Activated naive CD8-positive, alpha-beta T cell treated with anti-CD3 and anti-CD28 coated beads for 36 hours (primary cell): Measurements from ENCODE around the gene APBB1. TPM values are rescaled to one million over a fixed set of nuclear protein-coding genes. Genes with fewer than 3 reads are reported as not detected.

Source experiments
- DNase-seq: peaks from one replicate; pipeline ENCODE4 v3.0.0; 2021
- H3K27ac Mint-ChIP-seq: one replicate; pipeline ENCODE4 v1.8.0; 2022; ENCODE audit warnings: mild to moderate bottlenecking, moderate library complexity, mixed read lengths
- H3K27me3 Mint-ChIP-seq: one replicate; pipeline ENCODE4 v1.8.0; 2022; ENCODE audit warnings: mild to moderate bottlenecking, mixed read lengths
- H3K36me3 Mint-ChIP-seq: one replicate; pipeline ENCODE4 v1.8.0; 2021; ENCODE audit warnings: mild to moderate bottlenecking, mixed read lengths
- H3K4me1 Mint-ChIP-seq: one replicate; pipeline ENCODE4 v1.8.0; 2021; ENCODE audit warnings: mixed read lengths
- H3K4me3 Mint-ChIP-seq: one replicate; pipeline ENCODE4 v1.8.0; 2022; ENCODE audit warnings: mild to moderate bottlenecking, moderate library complexity, mixed read lengths
- H3K9me3 Mint-ChIP-seq: one replicate; pipeline ENCODE4 v1.8.0; 2022; ENCODE audit warnings: mixed read lengths
- total RNA-seq, 2 experiments: library from RNA; stranded (reverse); gene quantifications; one replicate each; pipeline ENCODE4 v1.2.3, GENCODE V29; 2021

APBB1 gene
- 10 to 100 TPM; 29.2 to 32.3 TPM for total RNA-seq

GRCh38 chr11:6419009-6419631, at the start of gene APBB1:
TSS of gene APBB1 (minus strand) at chr11:6419094. CDS start at chr11:6411347, 7,747 bp downstream.
- H3K36me3 Mint-ChIP-seq = no peaks in the 10 kb centered on the region
- H3K4me1 Mint-ChIP-seq = peaks cover 5% of the 10 kb centered on the region
- DNase-seq = peak; percentile 79
- peak within 1 kb of the TSS; percentile 76 for H3K4me3 Mint-ChIP-seq
- H3K27me3 Mint-ChIP-seq = peaks cover 11% of the 10 kb centered on the region
- peak within 1 kb of the TSS; percentile 36 for H3K27ac Mint-ChIP-seq
- no peaks in the 10 kb centered on the region for H3K9me3 Mint-ChIP-seq

- H3K27me3 Mint-ChIP-seq = no peaks in the 10 kb centered on the region
- H3K4me1 Mint-ChIP-seq = no peaks in the 10 kb centered on the region
- no peak overlapping the region for H3K27ac Mint-ChIP-seq
- peaks cover 2% of the 10 kb centered on the region for H3K36me3 Mint-ChIP-seq
- DNase-seq = no peak
- no peaks in the 10 kb centered on the region for H3K9me3 Mint-ChIP-seq
- H3K4me3 Mint-ChIP-seq = no peak overlapping the region
These were observed 40.2 kb upstream of the APBB1 start for GRCh38 chr11:6459099-6459450.

- no peak overlapping the region for H3K27ac Mint-ChIP-seq
- DNase-seq = no peak
- no peak overlapping the region for H3K4me3 Mint-ChIP-seq
- H3K4me1 Mint-ChIP-seq = no peaks in the 10 kb centered on the region
- H3K9me3 Mint-ChIP-seq = no peaks in the 10 kb centered on the region
- peaks cover 2% of the 10 kb centered on the region for H3K36me3 Mint-ChIP-seq
- no peaks in the 10 kb centered on the region for H3K27me3 Mint-ChIP-seq
These were observed 39.6 kb upstream of the APBB1 start for GRCh38 chr11:6458352-6459098.

- H3K4me1 Mint-ChIP-seq = no peaks in the 10 kb centered on the region
- H3K27ac Mint-ChIP-seq = no peak overlapping the region
- no peak for DNase-seq
- no peak overlapping the region for H3K4me3 Mint-ChIP-seq
- H3K36me3 Mint-ChIP-seq = no peaks in the 10 kb centered on the region
- no peaks in the 10 kb centered on the region for H3K9me3 Mint-ChIP-seq
- H3K27me3 Mint-ChIP-seq = no peaks in the 10 kb centered on the region
These were observed 38.9 kb upstream of the APBB1 start for GRCh38 chr11:6457581-6458320.

GRCh38 chr11:6456361-6457073, 37.6 kb upstream of the APBB1 start:
- H3K36me3 Mint-ChIP-seq = no peaks in the 10 kb centered on the region
- no peak for DNase-seq
- H3K4me3 Mint-ChIP-seq = no peak overlapping the region
- H3K27ac Mint-ChIP-seq = no peak overlapping the region
- no peaks in the 10 kb centered on the region for H3K27me3 Mint-ChIP-seq
- no peaks in the 10 kb centered on the region for H3K4me1 Mint-ChIP-seq
- H3K9me3 Mint-ChIP-seq = no peaks in the 10 kb centered on the region

- H3K36me3 Mint-ChIP-seq = no peaks in the 10 kb centered on the region
- no peak overlapping the region for H3K27ac Mint-ChIP-seq
- H3K4me3 Mint-ChIP-seq = no peak overlapping the region
- H3K27me3 Mint-ChIP-seq = no peaks in the 10 kb centered on the region
- H3K4me1 Mint-ChIP-seq = no peaks in the 10 kb centered on the region
- no peak for DNase-seq
- no peaks in the 10 kb centered on the region for H3K9me3 Mint-ChIP-seq
These were observed 36.2 kb upstream of the APBB1 start for GRCh38 chr11:6455070-6455469.

- H3K9me3 Mint-ChIP-seq = no peaks in the 10 kb centered on the region
- H3K27me3 Mint-ChIP-seq = no peaks in the 10 kb centered on the region
- no peak overlapping the region for H3K27ac Mint-ChIP-seq
- H3K4me3 Mint-ChIP-seq = no peak overlapping the region
- no peaks in the 10 kb centered on the region for H3K4me1 Mint-ChIP-seq
- no peaks in the 10 kb centered on the region for H3K36me3 Mint-ChIP-seq
- DNase-seq = no peak
These were observed 34.3 kb upstream of the APBB1 start for GRCh38 chr11:6453152-6453551.

- no peak for DNase-seq
- Mint-ChIP-seq H3K27ac (no peak overlapping the region), H3K36me3 (no peaks in the 10 kb centered on the region), H3K4me3 (no peak overlapping the region), H3K27me3 (no peaks in the 10 kb centered on the region), H3K9me3 (no peaks in the 10 kb centered on the region), H3K4me1 (no peaks in the 10 kb centered on the region)
These were observed 33.3 kb upstream of the APBB1 start for GRCh38 chr11:6452219-6452618.

GRCh38 chr11:6448574-6448973, 29.7 kb upstream of the APBB1 start:
- DNase-seq = no peak
- Mint-ChIP-seq H3K4me3 (no peak overlapping the region), H3K27ac (no peak overlapping the region), H3K4me1 (no peaks in the 10 kb centered on the region), H3K36me3 (no peaks in the 10 kb centered on the region), H3K27me3 (no peaks in the 10 kb centered on the region), H3K9me3 (no peaks in the 10 kb centered on the region)

GRCh38 chr11:6443269-6444003, 24.5 kb upstream of the APBB1 start:
- Mint-ChIP-seq H3K9me3 (no peaks in the 10 kb centered on the region), H3K27me3 (no peaks in the 10 kb centered on the region), H3K36me3 (no peaks in the 10 kb centered on the region), H3K4me1 (no peaks in the 10 kb centered on the region), H3K27ac (no peak overlapping the region), H3K4me3 (no peak overlapping the region)
- peak; percentile 44 for DNase-seq

- no peaks in the 10 kb centered on the region for H3K27me3 Mint-ChIP-seq
- no peak overlapping the region for H3K4me3 Mint-ChIP-seq
- no peak for DNase-seq
- no peaks in the 10 kb centered on the region for H3K36me3 Mint-ChIP-seq
- H3K4me1 Mint-ChIP-seq = no peaks in the 10 kb centered on the region
- H3K27ac Mint-ChIP-seq = no peak overlapping the region
- no peaks in the 10 kb centered on the region for H3K9me3 Mint-ChIP-seq
These were observed 23.5 kb upstream of the APBB1 start for GRCh38 chr11:6442441-6442840.

GRCh38 chr11:6440906-6441358, 22.0 kb upstream of the APBB1 start, which contains the start of gene HPX:
TSS of gene HPX (minus strand) at chr11:6440987. CDS start at chr11:6440963, 24 bp downstream.
- no peak within 1 kb of the TSS for H3K4me3 Mint-ChIP-seq
- H3K4me1 Mint-ChIP-seq = no peaks in the 10 kb centered on the region
- no peak within 1 kb of the TSS for H3K27ac Mint-ChIP-seq
- no peaks in the 10 kb centered on the region for H3K36me3 Mint-ChIP-seq
- no peak for DNase-seq
- H3K9me3 Mint-ChIP-seq = no peaks in the 10 kb centered on the region
- H3K27me3 Mint-ChIP-seq = no peaks in the 10 kb centered on the region

GRCh38 chr11:6438979-6439571, 20.2 kb upstream of the APBB1 start:
- Mint-ChIP-seq H3K4me1 (no peaks in the 10 kb centered on the region), H3K27me3 (no peaks in the 10 kb centered on the region), H3K36me3 (no peaks in the 10 kb centered on the region), H3K27ac (no peak overlapping the region), H3K9me3 (no peaks in the 10 kb centered on the region), H3K4me3 (no peak overlapping the region)
- peak; percentile 13 for DNase-seq

GRCh38 chr11:6437993-6438392, 19.1 kb upstream of the APBB1 start:
- DNase-seq = no peak
- Mint-ChIP-seq H3K9me3 (no peaks in the 10 kb centered on the region), H3K36me3 (no peaks in the 10 kb centered on the region), H3K4me3 (no peak overlapping the region), H3K27me3 (no peaks in the 10 kb centered on the region), H3K4me1 (no peaks in the 10 kb centered on the region), H3K27ac (no peak overlapping the region)
